Central memory CD8-positive, alpha-beta T cell (primary cell): ENCODE results near the gene DPEP2NB.
A peak's percentile ranks its signal among the peaks of the same experiment; 100 is the strongest.
"Not testable (repeated sequence)": the region's sequence is repeated elsewhere in the genome, so short reads cannot be mapped to it uniquely, and the experiment has no call there.

Experiments
- ATAC-seq: fragments of 150-1000 bp; cut with Tn5 transposase; replicated peaks from 2 replicates; pipeline ENCODE4 v1.10.0; 2022; ENCODE audit warnings: mild to moderate bottlenecking, moderate FRiP score, moderate number of reproducible peaks; ENCODE audit not compliant: poor library complexity, severe bottlenecking; ENCODE audit errors: extremely low read depth
- DNase-seq, 2 donors: peaks; one replicate each; pipeline ENCODE4 v3.0.0; 2021; ENCODE audit warnings: low spot score in 2 of 2
- H3K27ac Mint-ChIP-seq: one replicate; pipeline ENCODE4 v1.8.0; 2022; ENCODE audit warnings: low read depth, mild to moderate bottlenecking, moderate library complexity, mixed read lengths
- H3K27me3 Mint-ChIP-seq: one replicate; pipeline ENCODE4 v1.8.0; 2022; ENCODE audit warnings: mixed read lengths
- H3K36me3 Mint-ChIP-seq: one replicate; pipeline ENCODE4 v1.8.0; 2022; ENCODE audit warnings: mild to moderate bottlenecking, moderate library complexity, mixed read lengths; ENCODE audit not compliant: insufficient read depth
- H3K4me1 Mint-ChIP-seq: one replicate; pipeline ENCODE4 v1.8.0; 2022; ENCODE audit warnings: mixed read lengths
- H3K4me3 Mint-ChIP-seq: one replicate; pipeline ENCODE4 v1.8.0; 2022; ENCODE audit warnings: mild to moderate bottlenecking, moderate library complexity, mixed read lengths
- H3K9me3 Mint-ChIP-seq: one replicate; pipeline ENCODE4 v1.8.0; 2022; ENCODE audit warnings: mixed read lengths

DPEP2NB gene

GRCh38 chr16:68035227-68035626 is 19.5 kb upstream of the DPEP2NB start:
- no peaks in the 10 kb centered on the region for H3K9me3 Mint-ChIP-seq
- H3K27ac Mint-ChIP-seq = no peak overlapping the region
- no peak for ATAC-seq
- peaks cover 23% of the 10 kb centered on the region for H3K4me1 Mint-ChIP-seq
- H3K36me3 Mint-ChIP-seq = peaks cover 4% of the 10 kb centered on the region
- no peak for DNase-seq
- H3K4me3 Mint-ChIP-seq = no peak overlapping the region
- no peaks in the 10 kb centered on the region for H3K27me3 Mint-ChIP-seq

- Mint-ChIP-seq H3K27ac (peak overlapping the region; percentile 54), H3K4me3 (no peak overlapping the region)
Observed at GRCh38 chr16:68033101-68033500, 17.4 kb upstream of the DPEP2NB start.

GRCh38 chr16:68031951-68032350 is 16.2 kb upstream of the DPEP2NB start:
- Mint-ChIP-seq H3K4me3 (peak overlapping the region; percentile 5), H3K27ac (peak overlapping the region; percentile 54), H3K36me3 (peaks cover 9% of the 10 kb centered on the region), H3K4me1 (peaks cover 28% of the 10 kb centered on the region), H3K9me3 (no peaks in the 10 kb centered on the region), H3K27me3 (no peaks in the 10 kb centered on the region)
- ATAC-seq = no peak
- no peak for DNase-seq

More at GRCh38 chr16:68033101-68033500, 17.4 kb upstream of the DPEP2NB start:
- no peak for DNase-seq
- no peak for ATAC-seq
- Mint-ChIP-seq H3K4me1 (peaks cover 22% of the 10 kb centered on the region), H3K36me3 (peaks cover 7% of the 10 kb centered on the region), H3K9me3 (no peaks in the 10 kb centered on the region), H3K27me3 (no peaks in the 10 kb centered on the region)

GRCh38 chr16:68030108-68030507 is 14.4 kb upstream of the DPEP2NB start:
- not testable (repeated sequence) for DNase-seq, H3K36me3 Mint-ChIP-seq, H3K4me3 Mint-ChIP-seq, H3K9me3 Mint-ChIP-seq, H3K27ac Mint-ChIP-seq, ATAC-seq, H3K27me3 Mint-ChIP-seq
- H3K4me1 Mint-ChIP-seq = peaks cover 22% of the 10 kb centered on the region

GRCh38 chr16:68028996-68029395 is 13.3 kb upstream of the DPEP2NB start:
- no peak for ATAC-seq
- H3K27me3 Mint-ChIP-seq = no peaks in the 10 kb centered on the region

GRCh38 chr16:68022728-68023537 is 7.2 kb upstream of the DPEP2NB start, which contains the start of the genes DDX28 and DUS2:
DDX28 (minus strand) TSS chr16:68023232; CDS start chr16:68023202, 30 bp downstream.
DUS2 (plus strand) TSS chr16:68023284; CDS start chr16:68038024, 14,740 bp downstream.
- peaks cover 23% of the 10 kb centered on the region for H3K4me1 Mint-ChIP-seq
- peak within 1 kb of the TSS; percentile 95 for H3K27ac Mint-ChIP-seq
- H3K9me3 Mint-ChIP-seq = no peaks in the 10 kb centered on the region
- H3K36me3 Mint-ChIP-seq = peaks cover 21% of the 10 kb centered on the region
- peak; percentile 96 for ATAC-seq
- H3K27me3 Mint-ChIP-seq = no peaks in the 10 kb centered on the region
- peak within 1 kb of the TSS; percentile 93 for H3K4me3 Mint-ChIP-seq
- peak; percentile 94 to 96 for DNase-seq

More at GRCh38 chr16:68028996-68029395, 13.3 kb upstream of the DPEP2NB start:
- Mint-ChIP-seq H3K27ac (no peak overlapping the region), H3K4me3 (no peak overlapping the region), H3K9me3 (no peaks in the 10 kb centered on the region), H3K4me1 (peaks cover 22% of the 10 kb centered on the region), H3K36me3 (peaks cover 11% of the 10 kb centered on the region)
- no peak for DNase-seq

GRCh38 chr16:68022278-68022727 is 6.6 kb upstream of the DPEP2NB start:
- H3K9me3 Mint-ChIP-seq = no peaks in the 10 kb centered on the region
- H3K4me1 Mint-ChIP-seq = peaks cover 17% of the 10 kb centered on the region
- peak overlapping the region; percentile 93 for H3K4me3 Mint-ChIP-seq
- no peaks in the 10 kb centered on the region for H3K27me3 Mint-ChIP-seq
- DNase-seq = no peak
- H3K36me3 Mint-ChIP-seq = peaks cover 19% of the 10 kb centered on the region
- ATAC-seq = no peak
- H3K27ac Mint-ChIP-seq = peak overlapping the region; percentile 95

- H3K4me1 Mint-ChIP-seq = peaks cover 17% of the 10 kb centered on the region
- H3K9me3 Mint-ChIP-seq = no peaks in the 10 kb centered on the region
- peak overlapping the region; percentile 93 for H3K4me3 Mint-ChIP-seq
- H3K36me3 Mint-ChIP-seq = peaks cover 19% of the 10 kb centered on the region
- no peaks in the 10 kb centered on the region for H3K27me3 Mint-ChIP-seq
- peak overlapping the region; percentile 95 for H3K27ac Mint-ChIP-seq
- DNase-seq = no peak
- no peak for ATAC-seq
Observed at GRCh38 chr16:68021490-68021889, 5.8 kb upstream of the DPEP2NB start.

GRCh38 chr16:68019167-68019680 is 3.5 kb upstream of the DPEP2NB start:
- Mint-ChIP-seq H3K9me3 (no peaks in the 10 kb centered on the region), H3K27me3 (no peaks in the 10 kb centered on the region), H3K4me1 (peaks cover 17% of the 10 kb centered on the region), H3K27ac (no peak overlapping the region), H3K4me3 (no peak overlapping the region), H3K36me3 (peaks cover 17% of the 10 kb centered on the region)
- DNase-seq (no peak), ATAC-seq (no peak)

GRCh38 chr16:68013440-68013839 is 2.3 kb downstream of the DPEP2NB start:
- H3K4me3 Mint-ChIP-seq = no peak overlapping the region
- no peak overlapping the region for H3K27ac Mint-ChIP-seq

GRCh38 chr16:68009872-68010271 is 5.8 kb downstream of the DPEP2NB start:
- H3K27me3 Mint-ChIP-seq, H3K9me3 Mint-ChIP-seq, H3K27ac Mint-ChIP-seq, ATAC-seq, H3K36me3 Mint-ChIP-seq, DNase-seq, H3K4me3 Mint-ChIP-seq: not testable (repeated sequence)
- peaks cover 23% of the 10 kb centered on the region for H3K4me1 Mint-ChIP-seq

More at GRCh38 chr16:68013440-68013839, 2.3 kb downstream of the DPEP2NB start:
- no peak for DNase-seq
- no peak for ATAC-seq
- Mint-ChIP-seq H3K36me3 (peaks cover 3% of the 10 kb centered on the region), H3K4me1 (peaks cover 5% of the 10 kb centered on the region), H3K27me3 (no peaks in the 10 kb centered on the region), H3K9me3 (no peaks in the 10 kb centered on the region)

- no peaks in the 10 kb centered on the region for H3K27me3 Mint-ChIP-seq
- no peak overlapping the region for H3K4me3 Mint-ChIP-seq
- peaks cover 26% of the 10 kb centered on the region for H3K4me1 Mint-ChIP-seq
- H3K9me3 Mint-ChIP-seq = no peaks in the 10 kb centered on the region
- DNase-seq (no peak), ATAC-seq (no peak)
- peaks cover 3% of the 10 kb centered on the region for H3K36me3 Mint-ChIP-seq
- H3K27ac Mint-ChIP-seq = no peak overlapping the region
Observed at GRCh38 chr16:68009157-68009735, 6.5 kb downstream of the DPEP2NB start.
